Choroid plexus epithelial cell (primary cell): Measurements from ENCODE around the gene DCDC2C.
"Not testable (repeated sequence)": the region's sequence is repeated elsewhere in the genome, so short reads cannot be mapped to it uniquely, and the experiment has no call there.

Source experiments
- DNase-seq: peaks from one replicate; pipeline ENCODE4 v3.0.0-alpha.2; 2010; ENCODE audit warnings: low read depth
- H3K4me3 ChIP-seq: 2 replicates; pipeline ENCODE4 v1.5.1; 2011; ENCODE audit warnings: low read depth, mild to moderate bottlenecking, control low read depth, low read length, moderate library complexity
- TF ChIP-seq, protein P1 (sequence below): conservative IDR thresholded peaks from 2 replicates; pipeline ENCODE4 v1.5.1; 2011; ENCODE audit warnings: low read depth, mild to moderate bottlenecking, control low read depth, inconsistent platforms, low read length, moderate library complexity

Gene DCDC2C

DNA sequence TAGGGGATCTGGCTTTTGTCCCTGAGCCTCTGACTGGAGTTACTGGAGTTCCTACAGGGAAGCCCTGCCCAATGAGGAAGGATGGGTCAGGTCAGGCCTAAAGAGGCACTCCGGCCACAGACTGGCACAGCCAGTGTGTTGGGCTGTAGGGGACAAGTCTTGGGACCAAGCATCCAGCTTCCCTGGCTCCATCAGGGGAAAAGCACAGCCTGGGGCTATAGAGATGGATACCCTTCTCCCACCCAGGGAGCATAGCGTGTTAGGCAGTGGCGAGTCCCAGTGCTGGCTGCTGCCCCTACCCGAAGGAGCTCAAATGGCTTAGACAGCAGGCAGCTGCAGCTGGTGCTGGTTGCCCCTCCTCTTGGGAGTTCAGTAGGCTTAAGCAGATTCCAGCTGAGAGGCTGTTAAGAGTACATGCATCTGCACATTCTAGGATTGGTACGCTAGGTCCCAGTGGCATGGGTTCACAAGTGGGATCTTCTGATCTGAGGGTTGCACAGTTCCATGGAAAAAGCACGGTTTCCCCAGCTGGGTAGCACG, 111.4 kb downstream of the DCDC2C start:
- no peak overlapping the region for H3K4me3 ChIP-seq
- no peak for DNase-seq
- TF ChIP-seq, protein P1, sequence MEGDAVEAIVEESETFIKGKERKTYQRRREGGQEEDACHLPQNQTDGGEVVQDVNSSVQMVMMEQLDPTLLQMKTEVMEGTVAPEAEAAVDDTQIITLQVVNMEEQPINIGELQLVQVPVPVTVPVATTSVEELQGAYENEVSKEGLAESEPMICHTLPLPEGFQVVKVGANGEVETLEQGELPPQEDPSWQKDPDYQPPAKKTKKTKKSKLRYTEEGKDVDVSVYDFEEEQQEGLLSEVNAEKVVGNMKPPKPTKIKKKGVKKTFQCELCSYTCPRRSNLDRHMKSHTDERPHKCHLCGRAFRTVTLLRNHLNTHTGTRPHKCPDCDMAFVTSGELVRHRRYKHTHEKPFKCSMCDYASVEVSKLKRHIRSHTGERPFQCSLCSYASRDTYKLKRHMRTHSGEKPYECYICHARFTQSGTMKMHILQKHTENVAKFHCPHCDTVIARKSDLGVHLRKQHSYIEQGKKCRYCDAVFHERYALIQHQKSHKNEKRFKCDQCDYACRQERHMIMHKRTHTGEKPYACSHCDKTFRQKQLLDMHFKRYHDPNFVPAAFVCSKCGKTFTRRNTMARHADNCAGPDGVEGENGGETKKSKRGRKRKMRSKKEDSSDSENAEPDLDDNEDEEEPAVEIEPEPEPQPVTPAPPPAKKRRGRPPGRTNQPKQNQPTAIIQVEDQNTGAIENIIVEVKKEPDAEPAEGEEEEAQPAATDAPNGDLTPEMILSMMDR: no peak

DNA sequence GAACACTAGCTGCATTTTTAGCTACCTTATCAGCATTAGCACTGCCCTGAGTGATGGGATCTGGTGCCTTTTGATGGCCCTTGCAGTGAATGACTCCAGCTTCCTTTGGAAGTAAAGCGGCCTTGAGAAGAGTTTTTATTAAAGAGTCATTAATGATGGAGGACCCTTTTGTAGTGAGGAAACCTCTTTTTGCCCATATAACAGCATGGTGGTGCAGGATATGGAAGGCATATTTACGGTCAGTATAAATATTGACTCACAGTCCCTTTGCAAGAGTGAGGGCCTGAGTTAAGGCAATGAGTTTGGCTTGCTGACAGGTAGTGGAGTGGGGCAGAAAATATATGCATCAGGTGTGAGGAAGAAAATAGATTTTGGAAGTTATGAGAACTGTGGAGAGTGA, 113.8 kb downstream of the DCDC2C start:
- H3K4me3 ChIP-seq, DNase-seq: not testable (repeated sequence)

DNA sequence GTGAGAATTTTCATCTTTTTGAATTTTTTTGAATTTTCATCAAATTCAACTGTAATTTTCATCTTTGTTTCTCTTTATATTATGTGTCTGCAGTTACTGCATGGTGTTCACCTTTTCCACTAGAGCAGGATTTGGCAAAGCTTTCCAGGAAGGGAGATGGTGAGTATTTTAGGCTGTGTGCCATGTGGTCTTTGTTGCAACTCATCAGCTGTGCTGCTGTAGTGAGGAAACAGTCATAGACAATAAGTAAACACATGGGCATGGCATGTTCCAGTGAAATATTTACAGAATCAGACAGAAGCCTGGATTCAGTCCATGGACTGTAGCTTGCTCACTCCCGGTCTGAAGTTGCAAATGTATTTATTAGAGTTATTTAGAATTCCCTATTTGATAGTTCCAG, 120.4 kb downstream of the DCDC2C start:
- DNase-seq: peak; percentile 39
- TF ChIP-seq, protein P1: no peak
- no peak overlapping the region for H3K4me3 ChIP-seq

DNA sequence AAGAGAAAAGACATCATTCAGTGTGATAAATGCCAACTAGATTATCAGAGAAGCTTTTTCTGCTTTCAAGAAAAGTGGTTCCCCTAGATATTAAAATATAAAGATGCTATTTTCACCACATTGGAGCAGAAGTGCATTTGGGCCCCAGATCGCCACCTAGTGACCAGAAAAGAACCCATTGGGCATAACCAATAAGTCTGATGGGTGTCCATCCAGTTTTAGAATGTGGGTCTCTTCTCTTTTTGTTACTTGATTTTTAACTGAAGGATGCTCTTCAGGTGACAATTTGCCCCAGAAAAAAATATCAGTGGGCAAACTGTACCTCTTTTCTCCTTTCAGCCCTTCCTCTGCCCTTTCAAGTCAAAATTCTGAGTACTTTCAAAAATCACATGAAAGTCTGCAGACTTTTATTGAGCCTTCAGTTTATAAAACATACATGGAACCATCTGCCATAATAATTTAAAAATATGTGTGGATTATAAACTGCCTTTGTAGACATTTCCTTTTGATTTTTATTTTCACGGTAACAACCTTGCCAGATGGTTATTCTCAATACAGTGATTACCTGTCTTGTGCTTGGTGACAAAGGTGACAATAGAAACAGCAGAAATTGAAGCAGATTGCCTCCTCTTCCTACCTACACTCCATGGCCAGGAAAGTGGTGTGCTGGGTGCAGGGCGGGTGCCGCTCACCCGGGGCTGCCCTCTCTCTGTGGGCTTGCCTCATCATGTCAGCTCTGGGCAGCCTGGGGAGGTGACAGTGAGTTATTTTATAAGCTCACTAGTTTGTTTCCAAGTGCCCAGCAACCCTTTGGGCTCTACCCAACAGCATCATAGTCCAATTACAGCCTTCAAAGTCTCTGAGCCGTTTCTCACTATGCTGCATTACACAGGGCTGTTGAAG, 124.5 kb downstream of the DCDC2C start:
- TF ChIP-seq, protein P1: peak; percentile 95
- no peak overlapping the region for H3K4me3 ChIP-seq
- DNase-seq: peak; percentile 71

DNA sequence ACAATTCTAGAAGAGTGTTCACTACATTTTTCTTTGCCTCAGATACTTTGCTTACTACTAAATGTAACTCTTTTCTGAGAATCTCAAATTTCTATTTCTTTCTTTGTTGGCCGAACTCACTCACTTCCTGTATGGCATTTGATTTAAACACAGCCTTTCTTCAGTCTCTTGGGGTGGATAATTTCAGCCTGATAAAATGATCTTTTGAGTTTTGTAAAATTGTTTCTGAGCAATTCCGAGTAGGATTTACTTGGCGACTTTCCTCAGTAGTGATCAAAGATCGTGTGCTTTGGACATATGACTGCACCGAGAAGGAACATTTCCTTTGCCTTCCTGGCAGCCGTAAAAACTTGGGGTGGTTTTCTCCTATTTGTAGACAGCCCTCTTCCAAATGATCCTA, 127.4 kb downstream of the DCDC2C start:
- TF ChIP-seq, protein P1: no peak
- no peak overlapping the region for H3K4me3 ChIP-seq
- DNase-seq: no peak

DNA sequence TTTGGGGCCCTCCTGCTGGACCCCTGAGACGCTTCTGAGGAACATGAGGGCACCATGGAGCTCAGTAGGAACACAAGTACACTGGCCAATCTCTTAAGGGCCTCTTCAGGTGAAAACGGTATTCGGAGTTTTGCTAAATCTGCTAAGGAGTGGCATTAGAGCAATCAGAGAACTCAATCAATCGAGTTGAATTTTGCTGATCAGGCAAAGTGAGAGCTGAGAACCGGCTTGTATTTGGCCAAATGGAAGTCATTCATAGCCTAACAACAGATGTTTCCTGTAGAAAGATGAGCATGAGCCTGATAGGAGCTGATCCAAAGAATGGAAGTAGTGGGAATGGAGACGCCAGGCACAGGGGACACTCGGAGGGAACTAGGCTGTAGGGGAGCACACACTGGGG, 133.7 kb downstream of the DCDC2C start:
- TF ChIP-seq, protein P1: no peak
- no peak overlapping the region for H3K4me3 ChIP-seq
- DNase-seq: no peak

DNA sequence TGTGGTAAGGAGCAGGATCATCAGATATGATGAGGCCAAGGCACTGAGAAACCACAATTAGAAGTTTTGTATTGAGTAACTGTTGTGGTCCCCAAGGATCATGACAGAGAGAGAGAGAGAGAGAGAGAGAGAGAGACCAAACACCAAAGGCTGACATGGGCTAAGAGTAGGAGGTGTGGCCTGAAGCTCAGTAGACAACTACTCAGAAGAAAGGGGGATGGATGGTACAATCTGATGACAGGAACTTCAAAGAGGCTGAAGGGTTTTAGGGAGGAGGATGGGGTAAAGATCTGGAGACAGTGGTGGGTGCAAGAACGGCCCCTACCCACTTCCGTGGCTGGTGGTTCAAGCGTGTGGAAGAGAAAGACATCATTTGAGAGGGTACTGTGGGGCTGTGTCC, 135.0 kb downstream of the DCDC2C start:
- TF ChIP-seq, protein P1: no peak
- H3K4me3 ChIP-seq: no peak overlapping the region
- no peak for DNase-seq
